ENCODE data around the gene PPFIA4. TPM values are rescaled to one million over a fixed set of nuclear protein-coding genes. Genes with fewer than 3 reads are reported as not detected.

Gene PPFIA4
- polyA plus RNA-seq, 1 donor: 9.7 TPM

- DNase-seq: no peak
These were observed 56.5 kb downstream of the PPFIA4 start for GRCh38 chr1:203082571-203083462.

- no peak for DNase-seq
These were observed 57.2 kb downstream of the PPFIA4 start for GRCh38 chr1:203083463-203083921.

- no peak for DNase-seq
These were observed 58.6 kb downstream of the PPFIA4 start for GRCh38 chr1:203084588-203085527.

- no peak for DNase-seq
These were observed 59.5 kb downstream of the PPFIA4 start, which contains the start of gene MYOG for GRCh38 chr1:203085528-203086406. Gene MYOG (minus strand): TSS chr1:203086012. CDS start chr1:203085961, 51 bp downstream.

- no peak for DNase-seq
These were observed 60.9 kb downstream of the PPFIA4 start for GRCh38 chr1:203086992-203087763.

- DNase-seq: no peak
These were observed 62.1 kb downstream of the PPFIA4 start for GRCh38 chr1:203088441-203088840.

- no peak for DNase-seq
These were observed 62.8 kb downstream of the PPFIA4 start for GRCh38 chr1:203089001-203089650.

- DNase-seq: no peak
These were observed 63.4 kb downstream of the PPFIA4 start for GRCh38 chr1:203089651-203090045.

GRCh38 chr1:203090421-203091198 is 64.3 kb downstream of the PPFIA4 start:
- no peak for DNase-seq

GRCh38 chr1:203091199-203091477 is 64.8 kb downstream of the PPFIA4 start:
- no peak for DNase-seq

- DNase-seq: no peak
These were observed 65.6 kb downstream of the PPFIA4 start for GRCh38 chr1:203091761-203092330.

- DNase-seq: no peak
These were observed 67.6 kb downstream of the PPFIA4 start for GRCh38 chr1:203093754-203094410.

- DNase-seq: no peak
These were observed 68.9 kb downstream of the PPFIA4 start for GRCh38 chr1:203095061-203095690.

GRCh38 chr1:203096566-203096965 is 70.3 kb downstream of the PPFIA4 start:
- no peak for DNase-seq

- no peak for DNase-seq
These were observed 70.7 kb downstream of the PPFIA4 start for GRCh38 chr1:203097001-203097400.

- DNase-seq: no peak
These were observed 72.2 kb downstream of the PPFIA4 start for GRCh38 chr1:203098445-203098844.

GRCh38 chr1:203098914-203099520 is 72.7 kb downstream of the PPFIA4 start:
- DNase-seq: no peak

All from left kidney (tissue), 2 donors.